Measurements from ENCODE around the gene ZGRF1.
"Not testable (repeated sequence)": the region's sequence is repeated elsewhere in the genome, so short reads cannot be mapped to it uniquely, and the experiment has no call there.

ZGRF1 gene

GRCh38 chr4:112636688-112637551 is at the start of gene ZGRF1, which contains the start of gene LARP7:
TSS of gene ZGRF1 (minus strand) at chr4:112636909. CDS start at chr4:112633176, 3,733 bp downstream.
TSS of gene LARP7 (plus strand) at chr4:112637143. CDS start at chr4:112644670, 7,527 bp downstream.
- DNase-seq (ENCODE audit: low read depth in 2 of 2): peak; percentile 95 to 97

GRCh38 chr4:112680996-112681395 is 44.3 kb upstream of the ZGRF1 start:
- DNase-seq (ENCODE audit: low read depth in 2 of 2): no peak

GRCh38 chr4:112677519-112678091 is 40.9 kb upstream of the ZGRF1 start:
- no peak for DNase-seq (ENCODE audit: low read depth in 2 of 2)

GRCh38 chr4:112674376-112674775 is 37.7 kb upstream of the ZGRF1 start:
- no peak for DNase-seq (ENCODE audit: low read depth in 2 of 2)

- DNase-seq (ENCODE audit: low read depth in 2 of 2): no peak
Observed at GRCh38 chr4:112673686-112674085, 37.0 kb upstream of the ZGRF1 start.

GRCh38 chr4:112673076-112673475 is 36.4 kb upstream of the ZGRF1 start:
- DNase-seq (ENCODE audit: low read depth in 2 of 2): no peak

- no peak for DNase-seq (ENCODE audit: low read depth in 2 of 2)
Observed at GRCh38 chr4:112668131-112668530, 31.4 kb upstream of the ZGRF1 start.

GRCh38 chr4:112664611-112665010 is 27.9 kb upstream of the ZGRF1 start:
- DNase-seq (ENCODE audit: low read depth in 2 of 2): no peak

GRCh38 chr4:112656115-112656514 is 19.4 kb upstream of the ZGRF1 start:
- DNase-seq (ENCODE audit: low read depth in 2 of 2): not testable (repeated sequence)

- no peak for DNase-seq (ENCODE audit: low read depth in 2 of 2)
Observed at GRCh38 chr4:112655270-112655669, 18.6 kb upstream of the ZGRF1 start.

- no peak for DNase-seq (ENCODE audit: low read depth in 2 of 2)
Observed at GRCh38 chr4:112652216-112652615, 15.5 kb upstream of the ZGRF1 start.

GRCh38 chr4:112651641-112652040 is 14.9 kb upstream of the ZGRF1 start:
- no peak for DNase-seq (ENCODE audit: low read depth in 2 of 2)

GRCh38 chr4:112650332-112650731 is 13.6 kb upstream of the ZGRF1 start:
- no peak for DNase-seq (ENCODE audit: low read depth in 2 of 2)

- DNase-seq (ENCODE audit: low read depth in 2 of 2): no peak
Observed at GRCh38 chr4:112649055-112649408, 12.3 kb upstream of the ZGRF1 start.

GRCh38 chr4:112648263-112649054 is 11.8 kb upstream of the ZGRF1 start:
- DNase-seq (ENCODE audit: low read depth in 2 of 2): no peak

GRCh38 chr4:112647785-112648184 is 11.1 kb upstream of the ZGRF1 start:
- no peak for DNase-seq (ENCODE audit: low read depth in 2 of 2)

GRCh38 chr4:112646632-112647537 is 10.2 kb upstream of the ZGRF1 start:
- DNase-seq (ENCODE audit: low read depth in 2 of 2): no peak

- DNase-seq (ENCODE audit: low read depth in 2 of 2): no peak
Observed at GRCh38 chr4:112645541-112646329, 9.0 kb upstream of the ZGRF1 start.

GRCh38 chr4:112644595-112645535 is 8.2 kb upstream of the ZGRF1 start:
- DNase-seq (ENCODE audit: low read depth in 2 of 2): not testable (repeated sequence)

All from stimulated activated CD8-positive, alpha-beta memory T cell treated with anti-CD3 and anti-CD28 coated beads, Interleukin-15, amount 100 ng/mL, for 48 hours (primary cell).